GM21717 (cell line): ENCODE results near the gene SLC35E4.

Experiments used
- ATAC-seq: cut with Tn5 transposase; IDR thresholded peaks from one replicate; pipeline ENCODE4 v1.9.1; 2021; ENCODE audit warnings: mild to moderate bottlenecking, moderate library complexity; ENCODE audit not compliant: unreplicated experiment

Gene SLC35E4

DNA sequence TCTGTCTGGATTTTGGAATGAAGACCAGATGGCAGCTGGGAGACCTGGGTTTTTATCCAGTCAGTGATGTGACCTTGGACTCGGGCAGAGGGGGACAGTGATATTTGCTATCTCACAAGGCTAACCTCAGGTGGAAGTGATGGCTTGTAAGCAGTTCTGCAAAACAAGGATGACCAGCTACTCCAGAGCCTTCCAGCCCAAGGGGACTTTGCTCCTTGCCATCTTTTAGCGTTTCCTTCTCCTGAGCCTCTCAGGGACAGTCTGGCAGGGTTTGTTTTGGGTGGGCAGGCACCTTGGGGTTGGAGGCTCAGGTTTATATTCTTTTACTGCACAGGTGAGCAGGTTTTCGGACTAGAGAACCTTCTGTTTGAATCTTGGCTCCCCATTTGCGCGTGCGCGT, 49.6 kb downstream of the SLC35E4 start:
- ATAC-seq, result no peak

DNA sequence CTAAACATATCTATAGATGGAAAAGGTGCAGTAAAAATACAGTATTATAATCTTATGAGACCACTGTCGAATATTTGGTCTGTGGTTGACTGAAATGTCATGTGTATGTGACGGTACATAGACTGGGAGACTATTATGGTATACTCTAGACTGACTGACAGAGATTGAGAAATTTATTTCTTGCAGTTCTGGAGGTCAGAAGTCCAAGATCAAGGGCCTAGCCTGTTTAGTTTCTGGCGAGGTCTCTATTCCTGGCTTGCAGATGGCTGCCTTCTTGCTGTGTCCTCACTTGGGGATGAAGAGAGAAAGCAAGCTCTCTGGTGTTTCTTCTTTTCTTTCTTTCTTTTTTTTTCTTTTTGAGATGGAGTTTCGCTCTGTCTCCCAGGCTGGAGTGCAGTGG, 51.8 kb downstream of the SLC35E4 start:
- no peak for ATAC-seq

DNA sequence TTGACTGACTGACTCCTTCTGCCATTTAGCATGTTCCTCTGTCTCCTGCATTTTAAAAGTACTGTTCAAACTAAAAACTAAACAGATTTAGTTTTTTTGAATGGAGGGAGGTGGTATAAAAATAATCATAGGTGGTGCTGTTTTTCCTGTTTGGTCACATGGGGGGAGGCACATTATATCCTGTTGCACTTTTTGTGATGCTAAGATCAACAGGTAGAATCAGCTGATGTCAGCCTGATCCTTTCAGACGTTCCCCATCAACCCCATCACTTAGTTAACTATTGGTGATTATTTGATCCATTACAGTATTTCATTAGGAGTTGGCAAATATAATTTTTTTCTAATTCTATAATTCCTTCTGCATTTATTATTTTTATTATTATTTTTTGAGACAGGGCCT, 54.0 kb downstream of the SLC35E4 start:
- ATAC-seq, result no peak

DNA sequence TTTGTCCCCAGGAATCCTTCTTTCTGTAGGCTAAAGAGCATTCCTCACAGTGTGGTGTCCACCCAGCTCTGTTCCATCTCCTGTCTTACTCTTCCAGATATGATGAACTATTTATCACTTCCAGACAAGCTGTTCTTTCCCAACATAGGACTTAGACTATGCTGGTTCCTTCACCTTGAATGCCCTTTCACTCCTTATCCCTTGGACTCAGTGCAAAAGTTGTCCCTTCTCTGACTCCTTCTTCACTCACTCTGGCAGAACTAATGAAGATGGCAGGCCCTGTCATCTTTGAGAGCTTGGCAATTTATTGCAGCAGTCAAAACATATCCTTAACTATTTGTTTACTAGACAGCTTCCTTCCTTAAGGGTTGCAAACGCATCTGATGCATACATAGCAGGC, 55.6 kb downstream of the SLC35E4 start:
- ATAC-seq, result no peak

DNA sequence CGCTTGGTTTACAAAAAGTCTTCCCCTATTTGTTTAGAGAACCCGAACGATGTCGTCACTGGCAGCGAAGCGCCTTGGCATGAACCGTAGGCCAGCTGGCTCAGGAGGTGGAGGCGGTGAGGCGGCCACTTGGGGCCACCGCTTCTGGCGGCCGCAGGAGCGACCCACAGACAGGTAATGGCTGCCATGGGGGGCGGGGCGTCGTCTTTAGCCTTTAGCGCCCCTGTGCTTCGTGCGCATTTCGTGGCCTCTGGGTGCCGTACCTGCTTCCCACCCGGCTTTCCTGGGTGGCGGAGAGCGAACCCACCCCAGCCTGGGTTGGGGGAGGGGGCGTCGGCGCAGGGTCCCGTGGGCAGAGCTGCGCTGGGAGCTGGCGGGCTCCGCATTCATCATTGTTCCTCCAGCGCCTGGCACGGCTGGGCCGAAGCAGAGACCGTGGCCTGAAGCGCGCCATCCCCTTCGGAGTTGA, 58.6 kb downstream of the SLC35E4 start:
- no peak for ATAC-seq

DNA sequence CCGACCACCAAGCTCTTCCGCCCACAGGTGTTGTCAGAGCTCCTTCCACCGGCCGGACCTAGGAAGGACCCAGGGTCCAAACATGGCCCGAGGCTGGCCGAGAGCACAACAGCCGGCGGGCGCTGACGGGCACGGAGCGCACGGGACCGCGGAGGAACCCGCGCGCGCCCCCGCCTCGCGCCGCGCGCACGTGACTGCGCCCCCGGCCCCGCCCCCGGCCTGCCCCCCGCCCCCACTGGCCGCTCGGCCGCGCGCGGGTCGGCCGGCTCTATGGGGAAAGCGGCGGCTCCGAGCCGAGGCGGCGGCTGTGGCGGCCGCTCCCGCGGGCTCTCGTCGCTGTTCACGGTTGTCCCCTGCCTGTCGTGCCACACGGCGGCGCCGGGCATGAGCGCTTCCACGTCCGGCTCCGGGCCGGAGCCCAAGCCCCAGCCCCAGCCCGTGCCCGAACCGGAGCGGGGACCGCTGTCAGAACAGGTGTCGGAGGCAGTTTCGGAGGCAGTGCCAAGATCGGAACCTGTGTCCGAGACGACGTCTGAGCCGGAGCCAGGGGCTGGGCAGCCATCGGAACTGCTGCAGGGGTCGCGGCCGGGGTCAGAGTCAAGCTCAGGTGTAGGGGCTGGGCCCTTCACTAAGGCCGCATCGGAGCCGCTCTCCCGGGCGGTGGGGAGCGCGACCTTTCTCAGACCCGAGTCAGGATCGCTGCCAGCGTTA, 59.2 kb downstream of the SLC35E4 start, which contains the start of gene OSBP2:
Gene OSBP2, plus strand, starts transcription at position 235 of the 711 bp plus-strand sequence. Its CDS starts 36 bp downstream, at position 271.
- ATAC-seq, result no peak

DNA sequence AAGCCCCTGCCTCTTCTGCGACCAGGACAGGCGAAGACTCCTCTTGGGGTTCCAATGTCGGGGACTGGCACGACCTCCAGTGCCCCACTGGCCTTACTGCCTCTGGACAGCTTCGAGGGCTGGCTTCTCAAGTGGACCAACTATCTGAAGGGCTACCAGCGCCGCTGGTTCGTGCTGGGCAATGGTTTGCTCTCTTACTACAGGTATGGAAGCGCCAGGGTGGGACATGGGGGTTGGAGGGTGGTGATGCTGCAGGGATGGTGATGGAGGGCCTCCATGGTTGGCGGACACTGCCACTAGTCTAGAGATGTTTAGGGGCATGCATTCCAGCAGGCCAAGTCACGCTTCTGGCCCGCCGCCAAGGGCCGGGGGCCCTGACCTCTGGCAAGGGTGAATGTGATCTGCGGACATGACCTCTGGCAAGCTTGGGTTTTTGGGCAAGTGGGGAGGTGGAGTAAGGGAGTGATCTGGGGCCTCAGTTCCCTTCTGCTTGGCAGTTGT, 59.8 kb downstream of the SLC35E4 start:
- no peak for ATAC-seq

DNA sequence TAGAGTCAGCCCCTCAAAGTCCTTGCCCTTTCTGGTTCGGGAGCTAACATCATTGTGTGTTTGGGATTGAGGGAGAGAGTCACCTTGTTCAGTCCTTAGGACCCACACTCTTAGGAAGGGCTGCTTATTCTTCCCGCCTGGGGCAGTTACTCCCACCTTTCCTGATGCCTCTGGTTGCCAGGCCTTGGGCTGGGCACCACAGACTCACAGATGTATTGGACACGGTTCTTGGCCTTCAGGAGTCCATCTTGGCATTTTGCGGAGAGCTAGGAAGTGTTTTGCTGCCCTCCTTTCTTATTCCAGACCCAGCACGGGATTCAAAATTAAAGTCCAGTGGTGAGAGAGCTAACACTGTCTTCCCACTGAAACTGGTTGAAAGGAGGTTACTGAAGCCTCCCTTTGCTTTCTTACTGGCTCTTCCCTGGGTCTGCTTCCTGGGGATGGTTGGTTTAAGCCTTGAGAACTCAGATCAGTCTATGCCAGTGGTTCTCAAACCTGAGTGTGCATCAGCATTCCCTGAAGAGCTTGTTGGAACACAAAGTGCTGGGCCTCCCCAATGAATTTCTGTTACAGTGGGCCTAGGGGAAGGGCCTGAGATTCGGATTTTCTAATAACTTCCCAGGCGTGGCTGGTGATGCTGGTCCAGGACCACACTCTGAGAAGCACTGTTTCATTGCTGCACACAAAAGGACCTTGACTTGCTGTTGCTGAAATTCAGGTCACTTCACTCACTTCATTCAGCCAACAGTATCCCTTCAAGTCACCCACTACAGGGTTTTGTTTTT, 60.5 kb downstream of the SLC35E4 start:
- ATAC-seq, result no peak
